Colonic mucosa (tissue), 4 donors: ENCODE data around the gene HERC6. TPM values are rescaled to one million over a fixed set of nuclear protein-coding genes. Genes with fewer than 3 reads are reported as not detected.

Experiments
- DNase-seq: peaks from one replicate; pipeline ENCODE4 v3.0.0-alpha.2; 2020
- H3K27ac ChIP-seq: fragments of 200-600 bp; one replicate; pipeline ENCODE4 v1.8.0; 2021
- H3K27me3 ChIP-seq: fragments of 200-600 bp; one replicate; pipeline ENCODE4 v1.8.0; 2021
- H3K36me3 ChIP-seq: fragments of 200-600 bp; one replicate; pipeline ENCODE4 v1.8.0; 2021
- H3K4me1 ChIP-seq: fragments of 200-600 bp; one replicate; pipeline ENCODE4 v1.8.0; 2021; ENCODE audit warnings: mild to moderate bottlenecking
- H3K4me3 ChIP-seq: fragments of 200-600 bp; one replicate; pipeline ENCODE4 v1.8.0; 2021
- H3K9ac ChIP-seq, 2 donors: one replicate each; pipeline ENCODE4 v1.7.0; 2013; ENCODE audit warnings: control low read depth in 2 of 2, low read depth in 2 of 2, low read length in 2 of 2
- H3K9me3 ChIP-seq: fragments of 200-600 bp; one replicate; pipeline ENCODE4 v1.8.0; 2021
- CTCF ChIP-seq: fragments of 200-600 bp; IDR thresholded peaks from one replicate; pipeline ENCODE4 v1.8.0; 2022; ENCODE audit warnings: antibody characterized with exemption, mild to moderate bottlenecking
- intact Hi-C: fragments of 100-400 bp; cut with DNase I; formaldehyde crosslinking; loops from one replicate; pipeline ENCODE4 v1.14.1; 2022
- total RNA-seq, 2 donors: library from RNA; stranded (reverse); fragmentation: NEBNext Ultra II Directional in 1 of 2; extraction: Animal tissue kit (Norgen Biotek cat#: 25700) in 1 of 2; gene quantifications; one replicate each; pipeline ENCODE4 v1.2.1, GENCODE V29; 2021
- donor health status: healthy.
- donor health status: DM: no; HTN: no; CAD: no.
- donor health status: DM: no; HTN: no; CAD: no.

HERC6 gene
- total RNA-seq, 2 donors from 2014 or later = 6.2 to 6.3 TPM

- TF ChIP-seq CTCF = no peak
- H3K4me1 ChIP-seq = no peaks in the 10 kb centered on the region
Measured at GRCh38 chr4:88413801-88414200, 35.1 kb downstream of the HERC6 start.

DNA sequence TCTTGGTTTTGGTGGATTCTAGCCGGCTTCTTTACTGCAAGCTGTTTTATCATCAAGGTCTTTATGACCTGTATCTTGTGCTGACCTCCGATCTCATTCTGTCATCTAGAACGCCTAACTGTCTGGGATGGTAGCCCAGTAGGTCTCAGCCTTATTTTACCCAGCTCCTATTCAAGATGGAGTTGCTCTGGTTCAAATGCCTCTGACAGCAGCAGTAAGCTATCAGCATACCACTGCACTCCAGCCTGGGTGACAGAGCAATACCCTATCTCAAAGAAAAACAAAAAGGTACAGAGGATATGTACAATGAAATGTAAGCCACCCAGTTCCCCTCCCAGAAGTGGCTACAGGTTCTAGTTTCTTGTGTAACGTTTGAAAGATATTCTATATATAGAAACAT is 36.1 kb downstream of the HERC6 start:
- H3K36me3 ChIP-seq = no peaks in the 10 kb centered on the region
- no peak for DNase-seq
- no peak overlapping the region for H3K27ac ChIP-seq
- H3K27me3 ChIP-seq = no peaks in the 10 kb centered on the region
- intact Hi-C loops = no loop called here
- no peaks in the 10 kb centered on the region for H3K9me3 ChIP-seq
- H3K9ac ChIP-seq = no peak overlapping the region
- TF ChIP-seq CTCF = no peak
- H3K4me3 ChIP-seq = no peak overlapping the region
- no peaks in the 10 kb centered on the region for H3K4me1 ChIP-seq

More at GRCh38 chr4:88413801-88414200, 35.1 kb downstream of the HERC6 start:
- Histone ChIP-seq H3K27me3 (no peaks in the 10 kb centered on the region), H3K27ac (no peak overlapping the region), H3K9me3 (no peaks in the 10 kb centered on the region), H3K36me3 (no peaks in the 10 kb centered on the region), H3K4me3 (no peak overlapping the region), H3K9ac (no peak overlapping the region)
- DNase-seq = no peak
- intact Hi-C loops = no loop called here

GRCh38 chr4:88415982-88416381 is 37.3 kb downstream of the HERC6 start:
- no peak for TF ChIP-seq CTCF
- Histone ChIP-seq H3K9me3 (no peaks in the 10 kb centered on the region), H3K36me3 (no peaks in the 10 kb centered on the region), H3K27me3 (no peaks in the 10 kb centered on the region), H3K4me3 (no peak overlapping the region), H3K27ac (no peak overlapping the region), H3K9ac (no peak overlapping the region), H3K4me1 (no peaks in the 10 kb centered on the region)
- no peak for DNase-seq
- intact Hi-C loops = no loop called here

GRCh38 chr4:88418411-88418810 is 39.8 kb downstream of the HERC6 start:
- no peak for DNase-seq
- Histone ChIP-seq H3K4me3 (no peak overlapping the region), H3K27me3 (no peaks in the 10 kb centered on the region), H3K9me3 (no peaks in the 10 kb centered on the region), H3K9ac (no peak overlapping the region), H3K36me3 (no peaks in the 10 kb centered on the region), H3K27ac (no peak overlapping the region), H3K4me1 (no peaks in the 10 kb centered on the region)
- no peak for TF ChIP-seq CTCF
- intact Hi-C loops = no loop called here

DNA sequence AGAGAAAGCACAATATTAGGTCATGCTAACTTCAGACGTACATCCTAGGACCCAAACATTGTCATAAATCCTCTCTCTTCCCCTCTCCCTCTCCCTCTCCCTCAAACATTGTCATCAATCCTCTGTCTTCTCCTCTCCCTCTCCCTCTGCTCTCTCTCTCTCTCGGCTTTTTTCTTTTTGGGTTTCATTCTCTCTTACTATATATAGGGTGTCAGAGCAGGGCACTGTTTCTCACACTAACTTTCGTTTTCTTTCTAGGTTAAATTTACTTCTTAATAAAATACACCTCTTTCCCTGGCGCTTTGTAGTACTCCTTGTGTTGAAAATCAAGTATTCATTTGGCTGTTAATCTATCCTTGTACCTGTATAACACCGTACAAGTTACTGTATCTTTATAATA is 41.2 kb downstream of the HERC6 start:
- H3K4me1 ChIP-seq = no peaks in the 10 kb centered on the region
- no peaks in the 10 kb centered on the region for H3K9me3 ChIP-seq
- H3K27ac ChIP-seq = no peak overlapping the region
- no peaks in the 10 kb centered on the region for H3K36me3 ChIP-seq
- intact Hi-C loops = no loop called here
- H3K4me3 ChIP-seq = no peak overlapping the region
- H3K27me3 ChIP-seq = no peaks in the 10 kb centered on the region
- no peak for DNase-seq
- TF ChIP-seq CTCF = no peak
- no peak overlapping the region for H3K9ac ChIP-seq

DNA sequence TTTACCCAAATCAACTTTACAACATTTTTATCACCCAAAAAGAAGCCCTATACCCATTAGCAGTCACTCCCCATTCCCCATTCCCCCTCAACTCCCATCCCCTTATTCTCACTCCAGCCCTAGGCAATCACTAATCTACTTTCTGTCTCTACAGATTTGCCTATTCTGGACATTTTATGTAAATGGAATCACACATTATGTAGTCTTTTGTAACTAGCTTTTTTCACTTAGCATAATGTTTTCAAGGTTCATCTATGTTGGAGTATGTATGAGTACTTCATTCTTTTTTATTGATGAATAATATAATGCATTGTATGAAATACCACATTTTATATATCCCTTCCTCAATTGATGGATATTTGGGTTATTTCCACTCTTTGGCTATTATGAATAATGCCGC is 42.2 kb downstream of the HERC6 start:
- intact Hi-C loops = no loop called here

More for the DNA sequence above, 42.2 kb downstream of the HERC6 start:
- H3K9me3 ChIP-seq = no peaks in the 10 kb centered on the region
- H3K4me1 ChIP-seq = no peaks in the 10 kb centered on the region
- H3K27me3 ChIP-seq = no peaks in the 10 kb centered on the region
- no peak overlapping the region for H3K4me3 ChIP-seq
- H3K27ac ChIP-seq = no peak overlapping the region
- no peak for DNase-seq
- TF ChIP-seq CTCF = no peak
- H3K36me3 ChIP-seq = no peaks in the 10 kb centered on the region
- H3K9ac ChIP-seq = no peak overlapping the region
